Suprapubic skin (tissue), 4 donors: ENCODE measurements around the gene NDUFA12. TPM values are rescaled to one million over a fixed set of nuclear protein-coding genes. Genes with fewer than 3 reads are reported as not detected.

Experiments
- DNase-seq, 2 donors: peaks; one replicate each; pipeline ENCODE4 v3.0.0-alpha.2; 2019; ENCODE audit warnings: low spot score in 2 of 2
- H3K27ac ChIP-seq: fragments of 200-600 bp; sonication (generic); one replicate; pipeline ENCODE4 v1.5.1; 2019
- H3K27me3 ChIP-seq: fragments of 200-600 bp; sonication (generic); one replicate; pipeline ENCODE4 v1.5.1; 2019
- H3K36me3 ChIP-seq: fragments of 200-600 bp; sonication (generic); one replicate; pipeline ENCODE4 v1.5.1; 2019
- H3K4me1 ChIP-seq: fragments of 200-600 bp; sonication (generic); one replicate; pipeline ENCODE4 v1.5.1; 2019
- H3K4me3 ChIP-seq: fragments of 200-600 bp; sonication (generic); one replicate; pipeline ENCODE4 v1.5.1; 2019; ENCODE audit warnings: mild to moderate bottlenecking
- H3K9me3 ChIP-seq: fragments of 200-600 bp; sonication (generic); one replicate; pipeline ENCODE4 v1.5.1; 2019
- EP300 ChIP-seq: sonication (generic); formaldehyde crosslinking; IDR thresholded peaks from one replicate; pipeline ENCODE4 v1.6.1; 2017; ENCODE audit warnings: antibody characterized with exemption
- POLR2A ChIP-seq, 2 donors: fragments of 450-650 bp; IDR thresholded peaks; one replicate each; pipeline ENCODE4 v1.6.1; 2017; ENCODE audit warnings: antibody characterized with exemption in 2 of 2, mild to moderate bottlenecking in 2 of 2, moderate library complexity in 2 of 2
- POLR2AphosphoS5 ChIP-seq, 3 donors: sonication (generic); formaldehyde crosslinking; IDR thresholded peaks; one replicate each; pipeline ENCODE4 v1.6.1; 2017; ENCODE audit warnings: antibody characterized with exemption in 3 of 3
- whole genome bisulfite sequencing: methylation state at CpG from one replicate; pipeline ENCODE4 v1.1.5; 2018; 5-methylcytosine and 5-hydroxymethylcytosine counted together
- total RNA-seq, 4 donors: library from RNA; depleted of rRNA; stranded (reverse); fragments of >200 nt; gene quantifications; one replicate each; pipeline ENCODE4 v1.1.0, GENCODE V29; 2016
- TF ChIP-seq, protein P1 (sequence below), 2 donors: fragments of 200-600 bp in 1 of 2; fragments of 450-650 bp in 1 of 2; sonication (generic) in 1 of 2; IDR thresholded peaks; one replicate each; pipeline ENCODE4 v1.5.1; 2016 to 2019; ENCODE audit warnings: antibody characterized with exemption in 2 of 2, mild to moderate bottlenecking in 1 of 2, moderate library complexity in 1 of 2

The NDUFA12 gene
- total RNA-seq, 4 donors from 2014 or later: 40.7 to 129 (median 101) TPM

DNA sequence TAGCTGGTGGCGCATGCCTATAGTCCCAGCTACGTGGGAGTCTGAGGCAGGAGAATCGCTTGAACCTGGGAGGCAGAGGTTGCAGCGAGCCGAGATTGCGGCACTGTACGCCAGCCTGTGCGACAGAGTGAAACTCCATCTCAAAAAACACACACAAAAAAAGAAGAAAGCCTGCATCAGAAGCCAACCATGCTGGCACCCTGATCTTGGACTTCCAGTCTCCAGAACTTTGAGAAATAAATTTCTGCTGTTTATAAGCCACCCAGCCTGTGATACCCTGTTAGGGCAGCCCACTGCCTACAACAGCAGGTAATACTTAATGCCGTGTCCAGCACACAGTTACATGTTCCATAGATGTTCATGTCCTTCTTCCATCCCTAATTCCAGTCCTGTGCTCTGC is 62.7 kb downstream of the NDUFA12 start:
- 92% methylated on average over 9 of the region's 9 CpGs for WGBS
- H3K9me3 ChIP-seq: no peaks in the 10 kb centered on the region
- H3K36me3 ChIP-seq: no peaks in the 10 kb centered on the region
- peaks cover 9% of the 10 kb centered on the region for H3K4me1 ChIP-seq
- no peak overlapping the region for H3K4me3 ChIP-seq
- TF ChIP-seq EP300 (no peak), POLR2A (IDR thresholded peaks at IDR 0.05) (no peak), POLR2AphosphoS5 (IDR thresholded peaks at IDR 0.05) (no peak)
- TF ChIP-seq, protein P1, sequence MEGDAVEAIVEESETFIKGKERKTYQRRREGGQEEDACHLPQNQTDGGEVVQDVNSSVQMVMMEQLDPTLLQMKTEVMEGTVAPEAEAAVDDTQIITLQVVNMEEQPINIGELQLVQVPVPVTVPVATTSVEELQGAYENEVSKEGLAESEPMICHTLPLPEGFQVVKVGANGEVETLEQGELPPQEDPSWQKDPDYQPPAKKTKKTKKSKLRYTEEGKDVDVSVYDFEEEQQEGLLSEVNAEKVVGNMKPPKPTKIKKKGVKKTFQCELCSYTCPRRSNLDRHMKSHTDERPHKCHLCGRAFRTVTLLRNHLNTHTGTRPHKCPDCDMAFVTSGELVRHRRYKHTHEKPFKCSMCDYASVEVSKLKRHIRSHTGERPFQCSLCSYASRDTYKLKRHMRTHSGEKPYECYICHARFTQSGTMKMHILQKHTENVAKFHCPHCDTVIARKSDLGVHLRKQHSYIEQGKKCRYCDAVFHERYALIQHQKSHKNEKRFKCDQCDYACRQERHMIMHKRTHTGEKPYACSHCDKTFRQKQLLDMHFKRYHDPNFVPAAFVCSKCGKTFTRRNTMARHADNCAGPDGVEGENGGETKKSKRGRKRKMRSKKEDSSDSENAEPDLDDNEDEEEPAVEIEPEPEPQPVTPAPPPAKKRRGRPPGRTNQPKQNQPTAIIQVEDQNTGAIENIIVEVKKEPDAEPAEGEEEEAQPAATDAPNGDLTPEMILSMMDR (IDR thresholded peaks at IDR 0.05): no peak
- DNase-seq: no peak
- H3K27ac ChIP-seq: no peak overlapping the region
- no peaks in the 10 kb centered on the region for H3K27me3 ChIP-seq

DNA sequence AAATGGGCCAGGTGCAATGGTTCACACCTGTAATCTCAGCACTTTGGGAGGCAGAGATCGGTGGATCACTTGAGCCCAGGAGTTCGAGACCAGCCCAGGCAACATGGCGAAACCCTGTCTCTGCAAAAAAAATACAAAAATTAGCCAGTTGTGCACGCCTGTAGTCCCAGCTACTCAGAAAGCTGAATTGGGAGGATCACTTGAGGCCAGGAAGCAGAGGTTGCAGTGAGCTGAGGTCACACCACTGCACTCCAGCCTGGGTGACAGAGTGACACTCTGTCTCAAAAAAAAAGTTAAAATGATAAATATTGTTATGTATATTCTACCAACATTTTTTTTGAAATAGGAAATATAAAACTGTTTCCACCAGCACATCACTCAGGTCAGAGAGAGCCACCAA is 64.9 kb downstream of the NDUFA12 start:
- no peaks in the 10 kb centered on the region for H3K27me3 ChIP-seq
- H3K36me3 ChIP-seq: no peaks in the 10 kb centered on the region
- H3K4me3 ChIP-seq: no peak overlapping the region
- TF ChIP-seq EP300 (no peak), POLR2A (IDR thresholded peaks at IDR 0.05) (no peak)
- TF ChIP-seq, protein P1 (IDR thresholded peaks at IDR 0.05): no peak
- no peaks in the 10 kb centered on the region for H3K9me3 ChIP-seq
- no peak overlapping the region for H3K27ac ChIP-seq
- H3K4me1 ChIP-seq: peaks cover 9% of the 10 kb centered on the region
- DNase-seq: no peak
- WGBS: 84% methylated on average over 4 of the region's 4 CpGs

DNA sequence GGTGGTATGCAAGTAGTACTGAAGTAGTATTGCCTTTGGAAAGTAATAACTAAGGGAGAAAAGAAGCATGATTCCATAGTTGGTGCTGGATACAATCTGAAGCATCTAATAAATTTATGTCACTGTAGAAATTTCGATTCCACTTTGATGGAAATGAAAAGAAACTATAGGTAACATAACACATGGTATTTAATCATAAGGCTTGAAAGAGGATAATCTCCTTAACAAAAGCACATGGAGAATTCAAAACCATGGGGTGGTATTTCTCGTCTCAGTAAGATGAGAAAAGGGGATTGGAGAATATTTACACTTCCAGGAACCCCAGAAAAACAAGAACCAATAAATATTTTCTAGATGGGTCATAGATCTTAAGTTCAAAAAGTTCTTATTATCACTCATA is 72.7 kb downstream of the NDUFA12 start:
- no peaks in the 10 kb centered on the region for H3K27me3 ChIP-seq
- no peak for TF ChIP-seq POLR2A (IDR thresholded peaks at IDR 0.05)
- no peak for TF ChIP-seq EP300
- TF ChIP-seq POLR2AphosphoS5 (IDR thresholded peaks at IDR 0.05): no peak
- TF ChIP-seq, protein P1 (IDR thresholded peaks at IDR 0.05): no peak
- no peaks in the 10 kb centered on the region for H3K36me3 ChIP-seq
- no peaks in the 10 kb centered on the region for H3K4me1 ChIP-seq
- no peak overlapping the region for H3K27ac ChIP-seq
- H3K9me3 ChIP-seq: no peaks in the 10 kb centered on the region
- 62% methylated on average over 2 of the region's 2 CpGs for WGBS
- no peak for DNase-seq
- H3K4me3 ChIP-seq: no peak overlapping the region

DNA sequence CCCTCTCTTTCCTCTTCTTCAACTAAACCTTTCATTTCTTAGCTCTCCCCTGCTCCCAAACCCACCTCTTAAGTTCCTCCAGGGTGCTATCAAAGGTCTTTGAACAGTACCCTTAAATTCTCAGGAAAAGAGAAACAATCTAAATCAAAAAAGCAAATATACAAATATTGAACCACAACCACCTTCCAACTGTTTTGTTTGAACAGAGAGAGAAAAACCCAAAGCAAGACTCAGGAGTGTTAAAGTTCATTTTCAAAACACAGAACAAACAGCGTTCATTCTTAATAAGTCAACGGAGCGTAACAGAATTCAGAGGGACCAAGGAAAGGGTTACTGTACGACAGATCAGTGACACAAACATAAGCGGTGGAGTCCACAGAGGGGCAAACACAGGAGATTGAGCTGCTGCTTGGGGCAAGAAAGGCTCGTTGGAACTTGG is 73.3 kb downstream of the NDUFA12 start:
- no peak for DNase-seq
- Histone ChIP-seq H3K4me1 (no peaks in the 10 kb centered on the region), H3K27ac (no peak overlapping the region), H3K9me3 (no peaks in the 10 kb centered on the region), H3K4me3 (no peak overlapping the region), H3K36me3 (no peaks in the 10 kb centered on the region), H3K27me3 (no peaks in the 10 kb centered on the region)
- TF ChIP-seq, protein P1 (IDR thresholded peaks at IDR 0.05): no peak
- TF ChIP-seq POLR2AphosphoS5 (IDR thresholded peaks at IDR 0.05) (no peak), POLR2A (IDR thresholded peaks at IDR 0.05) (no peak), EP300 (no peak)
- WGBS: 64% methylated on average over 6 of the region's 6 CpGs

DNA sequence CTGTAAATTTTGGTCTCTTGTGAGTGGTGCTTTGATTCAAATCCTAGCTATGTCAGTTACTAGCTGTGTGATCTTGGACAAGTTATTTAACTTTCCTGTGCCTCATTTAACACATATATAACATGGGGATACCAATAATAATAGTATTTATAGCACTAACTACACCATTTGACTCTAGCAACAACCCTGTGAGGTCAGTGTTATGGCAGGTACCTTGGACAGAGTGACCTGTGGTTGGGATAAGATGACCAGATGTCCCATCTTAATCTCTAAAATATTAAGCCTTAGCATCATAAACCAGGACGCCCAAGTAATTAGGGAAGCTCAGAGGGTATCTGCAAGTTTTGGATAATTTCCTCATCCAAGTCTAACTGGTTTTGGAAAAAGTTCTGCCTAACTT is 73.7 kb downstream of the NDUFA12 start:
- Histone ChIP-seq H3K4me1 (no peaks in the 10 kb centered on the region), H3K27me3 (no peaks in the 10 kb centered on the region), H3K27ac (no peak overlapping the region), H3K36me3 (no peaks in the 10 kb centered on the region), H3K9me3 (no peaks in the 10 kb centered on the region), H3K4me3 (no peak overlapping the region)
- no peak for DNase-seq
- TF ChIP-seq, protein P1 (IDR thresholded peaks at IDR 0.05): no peak
- TF ChIP-seq POLR2AphosphoS5 (IDR thresholded peaks at IDR 0.05) (no peak), POLR2A (IDR thresholded peaks at IDR 0.05) (no peak), EP300 (no peak)
- 79% methylated on average over 1 of the region's 1 CpG for whole genome bisulfite sequencing
